OCI-LY7 (cell line): Measurements from ENCODE around the gene SSU72. TPM values are rescaled to one million over a fixed set of nuclear protein-coding genes. Genes with fewer than 3 reads are reported as not detected.

Experiments
- BruUV-seq: library from RNA; stranded (reverse); fragments of 400-500 nt; replicated peaks from 2 replicates; lab custom pipeline; 2021; lab: Mats Ljungman, UMichigan
- CTCF ChIA-PET: fragments of 300-600 bp; sonication (Branson Sonifier 250); formaldehyde crosslinking; loops from one replicate; lab custom pipeline; 2022; ENCODE audit warnings: antibody characterized with exemption; ENCODE audit not compliant: unreplicated experiment; lab: Charles Lee
- POLR2A ChIA-PET: fragments of 300-600 bp; sonication (Branson Sonifier 250); formaldehyde crosslinking; loops from one replicate; lab custom pipeline; 2022; ENCODE audit warnings: antibody characterized with exemption; lab: Charles Lee
- DNase-seq: peaks from one replicate; pipeline ENCODE4 v3.0.0-alpha.2; 2015; ENCODE audit warnings: low spot score
- H2AFZ ChIP-seq: fragments of 200-600 bp; sonication (generic), shearing (Covaris generic); 2 replicates; pipeline ENCODE4 v1.6.1; 2014; ENCODE audit warnings: mild to moderate bottlenecking, antibody characterized with exemption, low read length, moderate library complexity
- H3K27ac ChIP-seq: fragments of 200-600 bp; sonication (generic); 2 replicates; pipeline ENCODE4 v1.5.1; 2014; ENCODE audit warnings: mixed run types, low read depth, mild to moderate bottlenecking, moderate library complexity, low read length, inconsistent platforms; ENCODE audit not compliant: poor library complexity, severe bottlenecking
- H3K36me3 ChIP-seq: fragments of 200-600 bp; sonication (generic); 2 replicates; pipeline ENCODE4 v1.6.1; 2014; ENCODE audit warnings: mild to moderate bottlenecking, antibody characterized with exemption, low read length, moderate library complexity, mixed read lengths; ENCODE audit not compliant: insufficient read depth
- H3K4me1 ChIP-seq: fragments of 200-600 bp; sonication (generic); 2 replicates; pipeline ENCODE4 v1.5.1; 2014; ENCODE audit warnings: mild to moderate bottlenecking, low read length; ENCODE audit not compliant: insufficient read depth, poor library complexity, severe bottlenecking
- H3K4me2 ChIP-seq: fragments of 200-600 bp; sonication (generic); 2 replicates; pipeline ENCODE4 v1.6.1; 2014; ENCODE audit warnings: mild to moderate bottlenecking, low read length
- H3K4me3 ChIP-seq: fragments of 200-600 bp; sonication (generic); 2 replicates; pipeline ENCODE4 v1.5.1; 2014; ENCODE audit warnings: mild to moderate bottlenecking, low read depth, low read length; ENCODE audit not compliant: poor library complexity, severe bottlenecking
- H3K79me2 ChIP-seq: fragments of 200-600 bp; sonication (generic); 2 replicates; pipeline ENCODE4 v1.6.1; 2016; ENCODE audit warnings: low read depth, mild to moderate bottlenecking, low read length, moderate library complexity, mixed read lengths; ENCODE audit not compliant: insufficient read depth
- H3K9me2 ChIP-seq: fragments of 200-600 bp; sonication (generic); 2 replicates; pipeline ENCODE4 v1.6.1; 2016; ENCODE audit warnings: mild to moderate bottlenecking, low read length, mixed read lengths; ENCODE audit not compliant: insufficient read depth
- H3K9me3 ChIP-seq: fragments of 200-600 bp; sonication (generic); 2 replicates; pipeline ENCODE4 v1.6.1; 2014; ENCODE audit warnings: mild to moderate bottlenecking, mixed run types, low read length, mixed read lengths
- H4K20me1 ChIP-seq: fragments of 200-600 bp; sonication (generic); 2 replicates; pipeline ENCODE4 v1.6.1; 2014; ENCODE audit warnings: mild to moderate bottlenecking, antibody characterized with exemption, low read length, moderate library complexity, mixed read lengths; ENCODE audit not compliant: insufficient read depth
- CTCF ChIP-seq: fragments of 200-600 bp; sonication (generic); conservative IDR thresholded peaks from 2 replicates; pipeline ENCODE4 v1.5.1; 2014; ENCODE audit warnings: mild to moderate bottlenecking, antibody characterized with exemption, low read length, moderate library complexity, mixed read lengths
- EZH2phosphoT487 ChIP-seq: fragments of 200-600 bp; sonication (generic); IDR thresholded peaks from 2 replicates; pipeline ENCODE4 v1.6.1; 2018; ENCODE audit warnings: low read depth, borderline replicate concordance, mild to moderate bottlenecking, mixed run types, antibody characterized with exemption, low read length, moderate library complexity, mixed read lengths
- intact Hi-C: fragments of 100-400 bp; cut with micrococcal nuclease; formaldehyde crosslinking; loops from one replicate; pipeline ENCODE4 v1.10.0; 2022; ENCODE audit not compliant: unreplicated experiment
- total RNA-seq, 2 experiments: library from RNA; depleted of rRNA in 1 of 2; stranded (reverse); fragments of >200 nt in 1 of 2; shearing (Covaris generic) in 1 of 2; gene quantifications; 2 replicates each; pipeline ENCODE4 v1.2.3, GENCODE V29; 2014 to 2022

The SSU72 gene
- total RNA-seq, 2 experiments from 2014 or later, result 97.7 to 149 TPM

DNA sequence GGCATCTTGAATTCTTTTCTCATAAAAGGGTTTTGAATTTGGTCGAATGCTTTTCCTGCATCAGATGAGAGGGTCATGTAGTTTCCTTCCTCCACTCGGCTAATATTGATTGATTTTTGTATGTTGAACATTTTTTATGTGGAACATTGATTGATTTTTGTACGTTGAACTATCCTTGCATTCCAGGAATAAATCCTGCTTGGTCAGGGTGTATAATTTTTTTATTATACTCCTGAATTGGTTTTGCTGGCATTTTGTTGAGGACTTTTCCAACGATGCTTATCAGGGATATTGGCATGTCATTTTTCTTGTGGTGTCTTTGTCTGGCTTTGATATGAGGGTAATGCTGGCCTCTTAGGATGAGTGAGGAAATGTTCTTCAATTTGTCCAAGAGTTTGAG lies 42.7 kb downstream of the SSU72 start:
- no peaks in the 10 kb centered on the region for H3K4me1 ChIP-seq
- H3K36me3 ChIP-seq, result peaks cover 60% of the 10 kb centered on the region
- intact Hi-C loops, result no loop called here
- no peak for TF ChIP-seq CTCF
- no peak for TF ChIP-seq EZH2phosphoT487
- H3K27ac ChIP-seq, result no peak overlapping the region
- no peaks in the 10 kb centered on the region for H3K9me2 ChIP-seq
- BruUV-seq, result no TSS peak
- no peak for DNase-seq
- no peak overlapping the region for H3K4me2 ChIP-seq
- H3K4me3 ChIP-seq, result no peak overlapping the region
- 0 out of 2 replicates have a peak, but pooled peaks cover 4% of the 10 kb centered on the region for H3K9me3 ChIP-seq
- POLR2A ChIA-PET, result no interaction called here
- no peaks in the 10 kb centered on the region for H4K20me1 ChIP-seq
- CTCF ChIA-PET, result no interaction called here
- no peaks in the 10 kb centered on the region for H3K79me2 ChIP-seq
- H2AFZ ChIP-seq, result no peak overlapping the region

DNA sequence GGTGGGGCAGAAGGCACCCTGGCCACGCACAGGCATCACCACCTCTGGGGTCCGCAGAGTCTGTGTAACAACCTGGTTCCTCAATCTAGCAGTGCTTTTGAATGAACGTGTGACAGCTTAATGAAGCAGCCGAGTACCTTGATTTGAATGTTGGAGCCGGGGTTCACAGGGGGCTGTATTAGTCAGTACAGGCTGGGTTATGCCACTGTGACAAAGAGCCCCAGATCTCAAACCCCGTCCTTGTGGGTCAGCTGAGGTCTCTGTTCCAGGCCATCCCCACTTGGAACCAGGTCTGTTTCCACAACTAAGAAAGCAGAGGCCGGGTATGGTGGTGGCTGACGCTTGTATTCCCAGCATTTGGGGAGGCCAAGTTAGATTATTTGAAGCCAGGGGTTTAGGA lies 44.7 kb downstream of the SSU72 start:
- no peak overlapping the region for H3K4me3 ChIP-seq
- no TSS peak for BruUV-seq
- no peaks in the 10 kb centered on the region for H3K4me1 ChIP-seq
- intact Hi-C loops, result no loop called here
- no peaks in the 10 kb centered on the region for H3K79me2 ChIP-seq
- no peak overlapping the region for H3K27ac ChIP-seq
- H3K9me3 ChIP-seq, result 0 out of 2 replicates have a peak, but pooled peaks cover 4% of the 10 kb centered on the region
- ChIA-PET CTCF (no interaction called here), POLR2A (no interaction called here)
- no peak overlapping the region for H2AFZ ChIP-seq
- no peaks in the 10 kb centered on the region for H4K20me1 ChIP-seq
- TF ChIP-seq CTCF (no peak), EZH2phosphoT487 (no peak)
- no peak for DNase-seq
- H3K9me2 ChIP-seq, result no peaks in the 10 kb centered on the region
- H3K36me3 ChIP-seq, result peaks cover 74% of the 10 kb centered on the region
- H3K4me2 ChIP-seq, result no peak overlapping the region

DNA sequence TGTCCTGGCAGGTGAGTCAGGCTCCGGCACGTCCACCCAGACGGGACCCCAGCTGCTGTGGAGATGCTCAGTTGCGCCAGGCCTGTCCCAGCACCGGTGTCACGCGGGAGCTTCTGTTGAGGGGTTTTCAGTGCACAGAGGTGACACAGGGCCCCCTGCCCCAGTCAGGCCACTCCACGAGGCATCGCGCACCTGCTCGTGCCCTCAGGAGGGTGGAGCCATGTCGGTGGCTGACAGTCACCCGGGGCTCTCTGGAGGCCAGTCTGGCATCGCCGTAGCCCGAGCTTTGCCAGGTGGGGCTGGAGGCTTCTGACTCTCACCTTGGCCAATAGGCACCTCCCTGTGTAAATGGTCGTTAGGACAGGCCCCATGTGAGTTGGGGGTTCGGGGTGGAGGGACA lies 45.3 kb downstream of the SSU72 start:
- Histone ChIP-seq H3K79me2 (no peaks in the 10 kb centered on the region), H3K4me1 (no peaks in the 10 kb centered on the region), H3K9me2 (no peaks in the 10 kb centered on the region), H2AFZ (no peak overlapping the region), H3K27ac (no peak overlapping the region), H3K4me2 (no peak overlapping the region), H3K9me3 (0 out of 2 replicates have a peak, but pooled peaks cover 4% of the 10 kb centered on the region), H3K4me3 (no peak overlapping the region), H3K36me3 (peaks cover 73% of the 10 kb centered on the region), H4K20me1 (no peaks in the 10 kb centered on the region)
- intact Hi-C loops, result no loop called here
- no peak for TF ChIP-seq EZH2phosphoT487
- TF ChIP-seq CTCF, result no peak
- DNase-seq, result no peak
- ChIA-PET CTCF (no interaction called here), POLR2A (no interaction called here)
- BruUV-seq, result no TSS peak
